WI38 (cell line): ENCODE data around the gene OLFML2A.
A peak's percentile ranks its signal among the peaks of the same experiment; 100 is the strongest.

ENCODE experiments used
- H3K4me3 ChIP-seq: 2 replicates; pipeline ENCODE4 v1.5.1; 2011; ENCODE audit warnings: low read depth, mild to moderate bottlenecking, control low read depth, low read length
- TF ChIP-seq, protein P1 (sequence below): IDR thresholded peaks from 2 replicates; pipeline ENCODE4 v1.5.1; 2012; ENCODE audit warnings: low read depth, mild to moderate bottlenecking, control low read depth, low read length

OLFML2A gene

DNA sequence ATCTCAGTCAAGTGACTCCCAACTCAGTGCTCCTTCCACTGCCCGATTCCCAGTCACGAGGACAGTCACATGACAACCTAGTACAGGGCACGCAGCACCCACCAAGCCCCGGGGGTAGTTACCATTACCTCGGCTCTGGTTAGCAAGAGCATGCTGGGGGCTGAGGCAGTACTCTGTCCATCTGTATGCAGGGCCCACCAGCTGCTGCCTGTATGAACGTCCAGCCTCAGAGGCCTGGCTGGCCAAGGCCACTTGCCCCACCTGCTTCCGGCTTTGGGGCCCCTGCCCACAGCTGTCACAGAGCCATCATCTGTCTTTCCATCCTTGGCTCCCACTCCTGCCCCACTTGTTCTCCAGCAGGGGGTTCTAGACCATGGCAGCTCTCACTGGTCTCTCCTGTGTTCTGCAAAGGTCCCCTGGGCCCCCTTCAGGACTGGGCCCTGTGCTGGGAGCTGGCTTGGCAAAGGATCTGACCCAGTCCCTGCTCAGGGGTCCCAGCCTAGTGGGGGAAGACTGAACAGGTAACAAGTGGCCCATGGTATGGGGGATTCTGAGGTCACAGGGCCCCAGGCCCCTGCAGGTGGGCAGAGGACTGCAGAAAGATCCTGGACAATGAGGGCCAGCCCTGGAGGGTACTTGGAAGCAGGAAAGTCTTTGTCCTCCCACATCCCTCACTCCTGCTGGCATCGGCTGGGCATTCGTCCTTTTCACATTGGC is 81.6 kb downstream of the OLFML2A start:
- TF ChIP-seq, protein P1, sequence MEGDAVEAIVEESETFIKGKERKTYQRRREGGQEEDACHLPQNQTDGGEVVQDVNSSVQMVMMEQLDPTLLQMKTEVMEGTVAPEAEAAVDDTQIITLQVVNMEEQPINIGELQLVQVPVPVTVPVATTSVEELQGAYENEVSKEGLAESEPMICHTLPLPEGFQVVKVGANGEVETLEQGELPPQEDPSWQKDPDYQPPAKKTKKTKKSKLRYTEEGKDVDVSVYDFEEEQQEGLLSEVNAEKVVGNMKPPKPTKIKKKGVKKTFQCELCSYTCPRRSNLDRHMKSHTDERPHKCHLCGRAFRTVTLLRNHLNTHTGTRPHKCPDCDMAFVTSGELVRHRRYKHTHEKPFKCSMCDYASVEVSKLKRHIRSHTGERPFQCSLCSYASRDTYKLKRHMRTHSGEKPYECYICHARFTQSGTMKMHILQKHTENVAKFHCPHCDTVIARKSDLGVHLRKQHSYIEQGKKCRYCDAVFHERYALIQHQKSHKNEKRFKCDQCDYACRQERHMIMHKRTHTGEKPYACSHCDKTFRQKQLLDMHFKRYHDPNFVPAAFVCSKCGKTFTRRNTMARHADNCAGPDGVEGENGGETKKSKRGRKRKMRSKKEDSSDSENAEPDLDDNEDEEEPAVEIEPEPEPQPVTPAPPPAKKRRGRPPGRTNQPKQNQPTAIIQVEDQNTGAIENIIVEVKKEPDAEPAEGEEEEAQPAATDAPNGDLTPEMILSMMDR: no peak
- no peak overlapping the region for H3K4me3 ChIP-seq

DNA sequence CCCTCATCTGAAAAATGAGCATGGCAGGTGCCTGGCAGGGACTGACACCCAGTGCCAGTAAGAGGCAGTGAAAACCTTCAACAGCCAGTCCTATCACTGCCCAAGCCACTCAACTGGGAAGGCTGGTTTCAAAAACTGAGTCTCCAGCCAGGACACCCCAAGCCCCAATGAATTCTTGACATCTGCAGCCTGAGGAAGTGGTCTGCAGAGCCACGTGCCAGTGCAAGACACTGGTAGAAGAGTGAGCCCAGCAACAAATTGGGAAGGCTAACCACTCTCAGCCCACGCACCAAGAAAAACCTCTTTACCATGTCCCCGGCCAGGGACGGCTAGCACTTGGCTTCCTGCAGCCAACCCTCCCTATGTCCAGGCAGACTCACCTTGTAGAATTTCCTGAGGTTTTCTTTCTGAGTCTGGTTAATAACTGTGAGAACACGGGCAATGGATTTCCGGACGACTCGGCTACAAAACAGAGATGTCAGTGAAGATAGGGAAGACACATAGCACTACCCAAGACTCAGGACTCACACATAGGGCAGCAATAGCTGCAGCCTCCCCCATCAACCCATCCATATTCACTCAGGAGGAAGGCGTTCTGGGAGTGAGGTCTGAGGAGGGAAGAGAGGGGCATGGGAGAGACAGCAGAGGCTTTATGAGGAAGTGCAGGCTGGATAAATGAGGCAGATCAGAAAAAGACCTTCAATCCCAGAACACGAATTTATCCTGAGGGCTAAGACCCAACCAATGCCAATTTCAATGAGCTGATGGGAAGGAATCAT is 83.1 kb downstream of the OLFML2A start:
- peak overlapping the region; percentile 85 for H3K4me3 ChIP-seq
- TF ChIP-seq, protein P1: no peak

DNA sequence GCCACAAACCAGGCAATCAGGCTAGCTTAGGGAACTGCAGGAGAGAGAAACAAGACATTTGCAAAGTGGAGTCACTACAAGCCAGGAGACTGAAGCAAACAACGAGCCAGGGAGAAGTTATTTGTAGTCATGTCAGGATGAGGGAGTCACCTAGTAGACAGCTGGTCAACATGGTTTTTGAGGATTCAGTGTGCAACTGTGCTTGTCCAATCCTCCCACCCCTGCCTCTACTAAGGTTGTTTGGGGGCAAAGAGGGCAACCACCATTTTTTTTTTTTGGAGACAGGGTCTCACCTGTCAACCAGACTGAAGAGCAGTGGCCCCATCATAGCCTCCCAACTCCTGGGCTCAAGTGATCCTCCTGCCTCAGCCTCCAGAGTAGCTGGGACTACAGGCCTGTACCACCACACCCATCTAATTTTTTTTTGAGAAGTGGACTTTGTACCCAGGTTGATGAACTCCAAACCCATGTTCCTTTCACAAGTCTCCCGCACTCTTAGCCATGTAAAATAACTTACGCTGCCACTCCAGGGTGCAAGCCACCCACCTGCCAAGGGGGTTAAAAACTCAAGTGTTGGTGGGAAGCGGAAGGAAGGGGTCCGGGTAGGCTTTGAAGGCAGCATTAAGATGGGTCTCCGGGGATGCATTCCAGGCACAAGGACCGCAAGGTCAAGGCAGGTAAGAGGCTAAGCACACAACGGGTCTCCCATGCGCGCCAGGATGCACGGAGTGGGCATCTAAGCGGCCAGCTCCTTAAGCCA is 83.8 kb downstream of the OLFML2A start:
- TF ChIP-seq, protein P1: no peak
- H3K4me3 ChIP-seq: peak overlapping the region; percentile 85

DNA sequence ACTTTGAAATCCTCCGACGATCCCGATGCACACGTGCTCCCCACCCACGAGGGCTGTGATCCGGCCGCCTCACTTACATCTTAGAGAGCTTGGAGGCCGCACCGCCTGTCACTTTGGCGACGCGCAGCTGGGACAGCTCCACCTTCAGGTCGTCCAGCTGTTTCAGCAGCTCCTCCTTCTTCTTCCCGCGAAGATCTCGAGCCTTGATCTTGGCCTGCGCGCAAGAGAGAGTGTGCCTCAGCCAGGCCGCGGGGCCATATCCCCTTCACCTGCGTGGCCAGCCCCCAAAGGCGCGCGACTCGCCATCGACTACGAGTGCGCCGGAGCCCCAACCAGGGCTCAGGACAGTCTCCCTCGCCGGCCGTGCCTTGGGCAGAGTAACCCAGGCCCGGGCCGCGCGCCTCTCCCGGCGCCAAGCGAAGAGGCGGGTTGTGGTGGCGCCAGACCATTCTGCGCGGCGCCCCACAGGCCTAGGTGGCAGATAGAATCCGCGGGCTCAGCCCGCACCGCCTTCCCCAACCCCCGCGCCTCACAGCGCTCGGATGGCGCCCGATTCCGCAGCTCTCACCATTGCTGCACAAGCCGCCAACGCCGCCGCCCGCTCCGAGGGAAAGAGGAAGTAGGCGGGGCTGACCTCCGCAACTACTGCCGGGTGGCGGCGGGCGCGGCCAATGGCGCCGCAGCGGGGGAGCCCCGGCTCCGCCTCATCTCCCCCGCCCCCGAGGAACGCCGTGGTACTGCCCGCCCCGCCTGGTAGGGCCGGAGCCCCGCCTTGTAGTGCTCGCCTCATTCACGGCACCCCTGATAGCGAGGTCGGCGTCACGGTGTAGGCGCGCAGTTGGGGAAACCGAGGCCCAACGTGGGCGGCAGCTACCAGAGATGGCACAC is 84.7 kb downstream of the OLFML2A start, which contains the start of the genes ARPC5L and RPL35:
Gene ARPC5L, plus strand, starts transcription at position 789 of the 888 bp plus-strand sequence. CDS start 7,161 bp downstream, outside the sequence.
Gene RPL35, minus strand, starts transcription at position 616 of the 888 bp plus-strand sequence. Its CDS starts 45 bp downstream, at position 571.
- TF ChIP-seq, protein P1: no peak

GRCh38 chr9:124863371-124863871 is 86.5 kb downstream of the OLFML2A start:
- no peak overlapping the region for H3K4me3 ChIP-seq
- TF ChIP-seq, protein P1: no peak

More for the DNA sequence above, 84.7 kb downstream of the OLFML2A start, which contains the start of the genes ARPC5L and RPL35:
- H3K4me3 ChIP-seq: peak within 1 kb of the TSS; percentile 85
